Lower lobe of right lung (tissue), 2 donors: ENCODE results near the gene RASA1. TPM values are rescaled to one million over a fixed set of nuclear protein-coding genes. Genes with fewer than 3 reads are reported as not detected.

Experiments
- ATAC-seq, 2 donors: fragments of 200-7000 bp; cut with Tn5 transposase; one replicate each; pipeline ENCODE4 v1.9.1; 2020 to 2022; ENCODE audit warnings: mild to moderate bottlenecking in 2 of 2, moderate library complexity in 2 of 2
- DNase-seq: peaks from one replicate; pipeline ENCODE4 v3.0.0-alpha.2; 2020
- H3K27ac ChIP-seq: fragments of 200-600 bp; one replicate; pipeline ENCODE4 v1.8.0; 2022
- H3K27me3 ChIP-seq: fragments of 200-600 bp; one replicate; pipeline ENCODE4 v1.8.0; 2022; ENCODE audit warnings: low read depth
- H3K36me3 ChIP-seq: fragments of 200-600 bp; one replicate; pipeline ENCODE4 v1.8.0; 2022; ENCODE audit warnings: mild to moderate bottlenecking
- H3K4me1 ChIP-seq: fragments of 200-600 bp; one replicate; pipeline ENCODE4 v1.8.0; 2022
- H3K4me3 ChIP-seq: fragments of 200-600 bp; one replicate; pipeline ENCODE4 v1.8.0; 2022; ENCODE audit warnings: mild to moderate bottlenecking
- H3K9me3 ChIP-seq: fragments of 200-600 bp; one replicate; pipeline ENCODE4 v1.8.0; 2022
- intact Hi-C: fragments of 100-400 bp; cut with DNase I; formaldehyde crosslinking; loops from one replicate; pipeline ENCODE4 v1.11.0; 2022
- total RNA-seq: library from RNA; stranded (reverse); fragmentation: NEBNext Ultra II Directional; extraction: Animal tissue kit (Norgen Biotek cat#: 25700); gene quantifications from one replicate; pipeline ENCODE4 v1.2.1, GENCODE V29; 2021
- TF ChIP-seq, protein P1 (sequence below): fragments of 200-600 bp; IDR thresholded peaks from one replicate; pipeline ENCODE4 v1.8.0; 2022; ENCODE audit warnings: antibody characterized with exemption, mild to moderate bottlenecking
- donor health status: DM: no; HTN: yes; CAD: no; lungs with severe emphysema.

Gene RASA1
- total RNA-seq, 1 donor from 2014 or later = 32.6 TPM

DNA sequence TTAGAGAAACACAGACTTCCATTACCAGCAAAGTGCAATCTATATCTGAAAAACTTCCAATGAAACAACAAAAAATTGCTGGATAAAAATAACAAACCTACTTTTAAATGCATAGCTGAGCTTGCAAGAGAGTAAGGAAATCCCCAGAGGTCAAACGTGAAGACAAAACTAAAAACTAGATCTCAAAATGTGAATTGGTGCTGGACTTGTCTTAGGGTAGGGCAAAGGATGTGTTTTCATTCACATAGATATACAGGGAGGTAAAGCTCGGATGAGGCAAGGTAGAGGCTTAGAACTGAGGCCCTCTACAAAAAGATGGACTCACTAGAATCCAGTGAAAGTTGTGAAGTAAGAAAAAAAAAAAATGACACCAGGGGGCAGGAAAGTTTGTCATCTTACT lies 13.6 kb upstream of the RASA1 start:
- Histone ChIP-seq H3K4me1 (no peaks in the 10 kb centered on the region), H3K27me3 (no peaks in the 10 kb centered on the region), H3K9me3 (no peaks in the 10 kb centered on the region), H3K36me3 (no peaks in the 10 kb centered on the region), H3K4me3 (no peak overlapping the region), H3K27ac (no peak overlapping the region)
- ATAC-seq = no peak
- TF ChIP-seq, protein P1, sequence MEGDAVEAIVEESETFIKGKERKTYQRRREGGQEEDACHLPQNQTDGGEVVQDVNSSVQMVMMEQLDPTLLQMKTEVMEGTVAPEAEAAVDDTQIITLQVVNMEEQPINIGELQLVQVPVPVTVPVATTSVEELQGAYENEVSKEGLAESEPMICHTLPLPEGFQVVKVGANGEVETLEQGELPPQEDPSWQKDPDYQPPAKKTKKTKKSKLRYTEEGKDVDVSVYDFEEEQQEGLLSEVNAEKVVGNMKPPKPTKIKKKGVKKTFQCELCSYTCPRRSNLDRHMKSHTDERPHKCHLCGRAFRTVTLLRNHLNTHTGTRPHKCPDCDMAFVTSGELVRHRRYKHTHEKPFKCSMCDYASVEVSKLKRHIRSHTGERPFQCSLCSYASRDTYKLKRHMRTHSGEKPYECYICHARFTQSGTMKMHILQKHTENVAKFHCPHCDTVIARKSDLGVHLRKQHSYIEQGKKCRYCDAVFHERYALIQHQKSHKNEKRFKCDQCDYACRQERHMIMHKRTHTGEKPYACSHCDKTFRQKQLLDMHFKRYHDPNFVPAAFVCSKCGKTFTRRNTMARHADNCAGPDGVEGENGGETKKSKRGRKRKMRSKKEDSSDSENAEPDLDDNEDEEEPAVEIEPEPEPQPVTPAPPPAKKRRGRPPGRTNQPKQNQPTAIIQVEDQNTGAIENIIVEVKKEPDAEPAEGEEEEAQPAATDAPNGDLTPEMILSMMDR = no peak
- no peak for DNase-seq
- intact Hi-C loops = no loop called here

DNA sequence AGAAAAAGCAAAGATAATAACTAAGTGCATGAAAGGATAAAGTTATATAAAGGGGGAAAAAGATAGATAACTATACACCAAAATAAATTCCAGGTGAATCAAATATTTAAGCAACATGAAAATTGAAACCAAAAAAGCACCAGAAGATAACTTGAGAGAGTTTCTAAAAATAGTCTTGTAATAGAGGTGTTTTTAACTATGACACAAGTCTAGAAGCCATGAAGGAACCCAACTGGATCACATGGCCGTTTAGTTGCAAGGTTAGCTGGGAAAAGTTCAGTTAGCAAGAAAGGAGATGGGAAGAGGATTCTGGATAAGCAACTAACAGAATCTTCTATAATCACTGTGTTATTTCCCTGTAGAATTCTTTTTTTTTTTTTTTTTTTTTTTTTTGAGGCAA lies 9.2 kb upstream of the RASA1 start:
- Histone ChIP-seq H3K27ac (no peak overlapping the region), H3K4me1 (no peaks in the 10 kb centered on the region), H3K4me3 (no peak overlapping the region), H3K36me3 (no peaks in the 10 kb centered on the region), H3K27me3 (no peaks in the 10 kb centered on the region), H3K9me3 (no peaks in the 10 kb centered on the region)
- TF ChIP-seq, protein P1 = no peak
- no peak for DNase-seq
- no peak for ATAC-seq
- intact Hi-C loops = no loop called here

DNA sequence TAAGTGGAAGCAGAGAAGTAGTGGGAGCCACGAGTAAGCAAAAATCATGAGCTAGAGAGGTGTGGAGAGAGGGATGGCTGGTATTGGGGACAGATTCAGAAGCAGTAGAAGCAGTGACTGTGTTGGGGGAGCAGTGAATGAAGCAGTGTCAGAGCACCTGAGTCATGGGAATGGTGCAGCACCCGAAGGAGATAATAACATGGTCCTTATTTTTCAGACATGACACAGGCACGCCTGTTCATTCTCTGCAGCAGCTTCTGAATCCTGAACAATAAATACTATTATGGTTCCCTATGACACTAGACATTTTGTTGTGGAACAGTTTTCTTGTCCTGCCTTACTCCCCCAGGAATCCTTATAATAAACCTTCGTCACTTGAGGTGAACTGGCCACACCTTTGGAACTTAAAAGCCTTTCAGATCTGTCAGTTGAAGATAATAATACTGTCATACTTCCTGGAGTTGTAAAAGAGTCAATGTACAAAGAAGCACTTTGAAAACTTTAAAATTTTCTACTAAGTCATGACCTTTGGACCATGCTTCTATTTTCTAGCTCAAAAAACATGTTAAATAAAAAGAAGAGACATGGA lies 7.0 kb upstream of the RASA1 start:
- Histone ChIP-seq H3K27ac (no peak overlapping the region), H3K4me3 (no peak overlapping the region), H3K27me3 (no peaks in the 10 kb centered on the region), H3K4me1 (no peaks in the 10 kb centered on the region), H3K9me3 (no peaks in the 10 kb centered on the region), H3K36me3 (no peaks in the 10 kb centered on the region)
- TF ChIP-seq, protein P1 = no peak
- DNase-seq = no peak
- no peak for ATAC-seq
- intact Hi-C loops = loop anchor here (10.0 kb wide), 1 partner anchor 134 kb away; no protein-coding TSS in a partner anchor

DNA sequence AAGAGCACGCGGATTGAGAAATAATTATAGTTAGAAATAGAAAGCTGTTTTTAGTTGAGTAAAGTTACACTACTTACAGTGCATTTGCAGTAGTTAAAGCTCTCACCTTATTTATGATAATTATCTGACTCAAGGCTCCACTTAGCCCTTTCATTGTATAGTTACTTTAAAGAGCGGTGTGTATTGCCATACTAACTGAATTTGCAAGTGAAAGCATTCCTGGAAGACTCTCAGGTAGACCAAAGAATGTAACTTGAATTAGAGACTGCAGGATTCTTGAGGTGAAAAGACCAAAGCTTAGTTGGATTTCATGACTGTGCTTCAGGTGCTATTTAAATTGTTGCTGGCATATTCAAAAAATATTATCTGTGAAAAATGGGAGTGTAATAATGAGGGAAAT lies 4.2 kb upstream of the RASA1 start:
- H3K9me3 ChIP-seq = no peaks in the 10 kb centered on the region
- TF ChIP-seq, protein P1 = no peak
- H3K4me1 ChIP-seq = peaks cover 5% of the 10 kb centered on the region
- no peaks in the 10 kb centered on the region for H3K27me3 ChIP-seq
- H3K36me3 ChIP-seq = no peaks in the 10 kb centered on the region
- H3K27ac ChIP-seq = no peak overlapping the region
- intact Hi-C loops = loop anchor here (10.0 kb wide), 1 partner anchor 131 kb away; no protein-coding TSS in a partner anchor
- no peak overlapping the region for H3K4me3 ChIP-seq
- DNase-seq (no peak), ATAC-seq (no peak)

DNA sequence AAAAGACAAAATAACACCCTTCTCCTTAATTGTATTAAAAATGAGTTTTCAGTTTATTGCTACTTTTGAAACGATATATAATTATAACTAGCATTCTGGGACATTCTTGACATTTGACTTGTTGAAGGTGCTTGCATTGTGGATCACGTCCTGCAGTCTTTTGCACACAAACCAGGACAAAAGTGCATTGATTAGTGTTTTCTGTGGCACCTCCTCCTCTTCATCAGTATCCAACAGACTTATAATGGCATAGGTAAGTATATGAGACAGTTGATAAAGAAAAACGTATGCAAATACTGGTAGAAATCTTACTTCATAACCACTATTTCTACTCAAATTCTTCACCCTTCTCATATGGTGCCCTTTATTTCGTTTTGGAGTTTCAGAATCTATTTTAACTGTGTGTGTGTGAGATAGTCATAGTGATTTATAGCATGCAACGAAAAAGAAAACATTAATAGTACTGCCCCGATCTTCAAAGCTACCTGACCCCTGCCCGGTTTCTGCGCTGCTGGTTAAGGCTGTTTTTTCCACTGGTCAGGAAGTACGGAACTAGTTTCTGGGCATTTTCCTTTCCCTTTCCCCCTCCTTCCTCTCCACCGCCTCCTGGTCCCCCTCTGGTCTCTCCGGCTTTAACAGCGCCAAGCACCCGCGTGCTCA lies 639 bp upstream of the RASA1 start:
- Histone ChIP-seq H3K4me1 (peaks cover 25% of the 10 kb centered on the region), H3K9me3 (no peaks in the 10 kb centered on the region), H3K36me3 (no peaks in the 10 kb centered on the region), H3K27ac (peak overlapping the region; percentile 88), H3K4me3 (peak overlapping the region; percentile 93), H3K27me3 (no peaks in the 10 kb centered on the region)
- TF ChIP-seq, protein P1 = no peak
- DNase-seq = no peak
- ATAC-seq = peak in 1 of 2 donors; percentile 65
- intact Hi-C loops = loop anchor here (10.0 kb wide), 1 partner anchor 128 kb away; no protein-coding TSS in a partner anchor
